Peyer's patch (tissue), 4 donors: Measurements from ENCODE around the gene KPNA3.

Source experiments
- POLR2A ChIP-seq, 2 donors: fragments of 450-650 bp; IDR thresholded peaks; one replicate each; pipeline ENCODE4 v1.5.1; 2017; ENCODE audit warnings: antibody characterized with exemption in 2 of 2, mild to moderate bottlenecking in 2 of 2, moderate library complexity in 2 of 2
- TF ChIP-seq, protein P1 (sequence below), 6 experiments: fragments of 450-650 bp in 4 of 6; fragments of 200-600 bp in 2 of 6; sonication (generic) in 1 of 6; IDR thresholded peaks; one replicate each; pipeline ENCODE4 v1.5.1; 2017 to 2019; ENCODE audit warnings: antibody characterized with exemption in 6 of 6, mild to moderate bottlenecking in 3 of 6, moderate library complexity in 1 of 6

DNA sequence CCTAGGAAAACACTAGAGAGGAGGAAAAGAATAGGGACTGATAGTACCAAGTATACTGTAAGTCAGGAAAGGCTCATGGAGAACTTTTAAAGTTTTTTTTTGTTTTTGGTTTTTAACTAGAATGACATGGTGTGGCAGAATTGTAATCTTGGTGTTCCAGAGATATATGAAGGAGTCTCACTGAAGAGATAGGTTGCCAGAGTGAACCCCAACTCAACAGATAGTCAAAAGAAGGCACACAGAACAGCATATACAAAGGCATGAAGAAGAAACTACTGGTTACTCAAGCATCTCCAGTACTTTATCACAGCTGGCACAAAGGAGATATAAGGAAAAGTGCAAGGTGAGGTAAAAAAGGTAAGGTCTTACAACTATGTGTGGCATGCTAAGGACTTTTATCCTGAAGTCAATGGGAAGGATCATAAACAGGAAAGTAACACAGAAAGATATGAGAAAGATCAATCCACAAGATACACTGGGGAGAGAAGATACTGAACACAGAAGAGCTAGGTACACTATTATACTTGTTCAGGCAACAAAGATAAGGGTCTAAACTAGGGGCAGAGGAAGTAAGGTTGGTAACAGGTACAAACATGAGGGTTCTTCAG is 6.0 kb downstream of the KPNA3 start:
- TF ChIP-seq, protein P1, sequence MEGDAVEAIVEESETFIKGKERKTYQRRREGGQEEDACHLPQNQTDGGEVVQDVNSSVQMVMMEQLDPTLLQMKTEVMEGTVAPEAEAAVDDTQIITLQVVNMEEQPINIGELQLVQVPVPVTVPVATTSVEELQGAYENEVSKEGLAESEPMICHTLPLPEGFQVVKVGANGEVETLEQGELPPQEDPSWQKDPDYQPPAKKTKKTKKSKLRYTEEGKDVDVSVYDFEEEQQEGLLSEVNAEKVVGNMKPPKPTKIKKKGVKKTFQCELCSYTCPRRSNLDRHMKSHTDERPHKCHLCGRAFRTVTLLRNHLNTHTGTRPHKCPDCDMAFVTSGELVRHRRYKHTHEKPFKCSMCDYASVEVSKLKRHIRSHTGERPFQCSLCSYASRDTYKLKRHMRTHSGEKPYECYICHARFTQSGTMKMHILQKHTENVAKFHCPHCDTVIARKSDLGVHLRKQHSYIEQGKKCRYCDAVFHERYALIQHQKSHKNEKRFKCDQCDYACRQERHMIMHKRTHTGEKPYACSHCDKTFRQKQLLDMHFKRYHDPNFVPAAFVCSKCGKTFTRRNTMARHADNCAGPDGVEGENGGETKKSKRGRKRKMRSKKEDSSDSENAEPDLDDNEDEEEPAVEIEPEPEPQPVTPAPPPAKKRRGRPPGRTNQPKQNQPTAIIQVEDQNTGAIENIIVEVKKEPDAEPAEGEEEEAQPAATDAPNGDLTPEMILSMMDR (IDR thresholded peaks at IDR 0.05): no peak
- TF ChIP-seq POLR2A (IDR thresholded peaks at IDR 0.05): no peak
